Mammary epithelial cell (primary cell): Measurements from ENCODE around the gene C19orf81.

Experiments
- CTCF ChIP-seq, 2 donors: IDR thresholded peaks in 1 of 2; conservative IDR thresholded peaks in 1 of 2; 2 replicates each; pipeline ENCODE4 v1.5.1; 2011 to 2012; ENCODE audit warnings: inconsistent platforms in 2 of 2, low read length in 2 of 2, mild to moderate bottlenecking in 2 of 2, control low read depth in 1 of 2, low read depth in 1 of 2; ENCODE audit not compliant: insufficient read depth in 1 of 2; ENCODE audit errors: extremely low read depth in 1 of 2
- EZH2 ChIP-seq: IDR thresholded peaks from 2 replicates; pipeline ENCODE4 v1.6.1; 2012; ENCODE audit warnings: low read length, inconsistent platforms, borderline replicate concordance

DNA sequence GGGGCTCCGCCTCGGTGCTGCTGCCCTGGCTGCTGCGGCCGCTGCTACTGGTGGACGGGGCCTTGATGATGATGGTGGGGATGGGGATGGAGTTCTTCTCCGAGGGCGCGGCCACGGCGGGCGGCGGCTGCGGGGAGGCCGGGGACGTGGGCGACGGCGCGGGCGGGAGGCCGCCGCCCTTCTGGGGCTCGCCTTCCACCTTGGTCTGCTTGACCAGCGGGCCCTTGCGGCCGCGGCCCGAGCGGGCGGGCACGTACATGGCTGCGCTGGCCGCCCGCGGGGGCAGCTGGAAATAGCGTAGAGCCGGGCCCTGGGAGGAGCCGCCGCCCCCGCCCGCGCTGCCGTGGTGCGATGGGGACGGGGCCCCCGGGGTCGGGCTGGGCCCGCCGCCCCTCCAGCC is 19.2 kb downstream of the C19orf81 start:
- TF ChIP-seq EZH2 (no peak), CTCF (conservative IDR thresholded peaks at IDR 0.05 in 1 of 2, IDR thresholded peaks at IDR 0.05 in 1 of 2; ENCODE audit: extremely low read depth in 1 of 2, insufficient read depth in 1 of 2, low read depth in 1 of 2, low read length in 2 of 2) (no peak)
